Left ventricle myocardium inferior (tissue), 1 donor: ENCODE data around the gene FILIP1L. TPM values are rescaled to one million over a fixed set of nuclear protein-coding genes. Genes with fewer than 3 reads are reported as not detected.

Experiments
- DNase-seq: peaks from one replicate; pipeline ENCODE4 v3.0.0-alpha.2; 2020
- H3K27ac ChIP-seq: fragments of 200-600 bp; replicated peaks from 2 replicates; pipeline ENCODE4 v1.8.0; 2021
- H3K27me3 ChIP-seq: fragments of 200-600 bp; 2 replicates; pipeline ENCODE4 v1.8.0; 2021; ENCODE audit warnings: low read depth
- H3K36me3 ChIP-seq: fragments of 200-600 bp; 2 replicates; pipeline ENCODE4 v1.8.0; 2021
- H3K4me1 ChIP-seq: fragments of 200-600 bp; 2 replicates; pipeline ENCODE4 v1.8.0; 2021
- H3K4me3 ChIP-seq: fragments of 200-600 bp; 2 replicates; pipeline ENCODE4 v1.8.0; 2021; ENCODE audit warnings: mild to moderate bottlenecking, moderate library complexity
- H3K9me3 ChIP-seq: fragments of 200-600 bp; replicated peaks from 2 replicates; pipeline ENCODE4 v1.8.0; 2021
- intact Hi-C: fragments of 100-400 bp; cut with micrococcal nuclease; formaldehyde crosslinking; loops from one replicate; pipeline ENCODE4 v1.11.0; 2022
- total RNA-seq: library from RNA; stranded (reverse); fragmentation: NEBNext Ultra II Directional; extraction: Animal tissue kit (Norgen Biotek cat#: 25700); gene quantifications from one replicate; pipeline ENCODE4 v1.2.1, GENCODE V29; 2021
- TF ChIP-seq, protein P1 (sequence below): fragments of 200-600 bp; IDR thresholded peaks from 2 replicates; pipeline ENCODE4 v1.8.0; 2021; ENCODE audit warnings: antibody characterized with exemption, mild to moderate bottlenecking, borderline replicate concordance
- donor health status: DM: no; HTN: yes; CAD: no; lungs with severe emphysema.

Gene FILIP1L
- total RNA-seq, 1 donor from 2014 or later: 84.9 TPM

DNA sequence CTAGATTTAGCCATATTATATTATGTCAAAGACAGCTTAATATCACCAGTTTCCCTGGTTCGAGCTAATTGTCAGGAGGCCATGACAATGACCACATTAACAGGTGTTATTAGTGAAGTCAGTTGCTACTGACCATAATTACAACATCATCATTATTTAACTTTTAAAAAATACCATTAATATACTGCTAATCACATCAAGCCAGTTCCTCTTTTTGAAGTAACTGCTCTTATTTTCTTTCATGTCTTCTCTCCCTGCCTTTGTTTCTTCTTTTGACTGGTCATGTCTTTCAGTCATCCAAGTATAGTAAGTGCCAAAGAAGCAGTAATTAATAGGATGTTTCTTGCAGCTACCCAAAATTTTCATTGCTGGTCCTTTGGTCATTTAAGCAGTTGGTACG, 235.0 kb downstream of the FILIP1L start:
- TF ChIP-seq, protein P1, sequence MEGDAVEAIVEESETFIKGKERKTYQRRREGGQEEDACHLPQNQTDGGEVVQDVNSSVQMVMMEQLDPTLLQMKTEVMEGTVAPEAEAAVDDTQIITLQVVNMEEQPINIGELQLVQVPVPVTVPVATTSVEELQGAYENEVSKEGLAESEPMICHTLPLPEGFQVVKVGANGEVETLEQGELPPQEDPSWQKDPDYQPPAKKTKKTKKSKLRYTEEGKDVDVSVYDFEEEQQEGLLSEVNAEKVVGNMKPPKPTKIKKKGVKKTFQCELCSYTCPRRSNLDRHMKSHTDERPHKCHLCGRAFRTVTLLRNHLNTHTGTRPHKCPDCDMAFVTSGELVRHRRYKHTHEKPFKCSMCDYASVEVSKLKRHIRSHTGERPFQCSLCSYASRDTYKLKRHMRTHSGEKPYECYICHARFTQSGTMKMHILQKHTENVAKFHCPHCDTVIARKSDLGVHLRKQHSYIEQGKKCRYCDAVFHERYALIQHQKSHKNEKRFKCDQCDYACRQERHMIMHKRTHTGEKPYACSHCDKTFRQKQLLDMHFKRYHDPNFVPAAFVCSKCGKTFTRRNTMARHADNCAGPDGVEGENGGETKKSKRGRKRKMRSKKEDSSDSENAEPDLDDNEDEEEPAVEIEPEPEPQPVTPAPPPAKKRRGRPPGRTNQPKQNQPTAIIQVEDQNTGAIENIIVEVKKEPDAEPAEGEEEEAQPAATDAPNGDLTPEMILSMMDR: no peak
- Histone ChIP-seq H3K27me3 (no peaks in the 10 kb centered on the region), H3K4me1 (peaks cover 75% of the 10 kb centered on the region), H3K9me3 (no peaks in the 10 kb centered on the region), H3K4me3 (no peak overlapping the region), H3K27ac (peak overlapping the region; percentile 91), H3K36me3 (no peaks in the 10 kb centered on the region)
- DNase-seq: no peak
- intact Hi-C loops: loop anchor here (10.0 kb wide), 1 partner anchor 46 kb away; no protein-coding TSS in a partner anchor

DNA sequence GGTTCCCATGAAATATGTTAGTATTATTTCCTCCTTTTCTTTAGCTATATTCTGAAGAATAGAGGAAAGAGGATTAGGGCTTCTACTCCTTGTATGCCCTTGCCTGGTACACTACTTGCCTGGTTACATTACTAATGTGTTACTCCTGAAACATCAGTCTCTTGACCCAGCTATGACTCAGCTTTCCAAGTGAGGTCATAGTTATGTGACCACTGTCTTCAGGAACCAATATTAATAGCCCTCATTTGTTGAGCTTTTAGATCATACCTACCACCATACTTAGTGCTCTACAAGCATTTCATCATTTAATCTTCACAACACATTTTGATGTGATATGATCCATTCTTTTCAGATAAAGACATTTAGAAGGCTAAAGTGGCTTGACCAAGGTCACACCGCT, 236.3 kb downstream of the FILIP1L start:
- Histone ChIP-seq H3K27me3 (no peaks in the 10 kb centered on the region), H3K4me1 (peaks cover 74% of the 10 kb centered on the region), H3K4me3 (no peak overlapping the region), H3K9me3 (no peaks in the 10 kb centered on the region), H3K36me3 (no peaks in the 10 kb centered on the region), H3K27ac (peak overlapping the region; percentile 91)
- DNase-seq: no peak
- intact Hi-C loops: loop anchor here (10.0 kb wide), 1 partner anchor 47 kb away; no protein-coding TSS in a partner anchor
- TF ChIP-seq, protein P1: no peak

DNA sequence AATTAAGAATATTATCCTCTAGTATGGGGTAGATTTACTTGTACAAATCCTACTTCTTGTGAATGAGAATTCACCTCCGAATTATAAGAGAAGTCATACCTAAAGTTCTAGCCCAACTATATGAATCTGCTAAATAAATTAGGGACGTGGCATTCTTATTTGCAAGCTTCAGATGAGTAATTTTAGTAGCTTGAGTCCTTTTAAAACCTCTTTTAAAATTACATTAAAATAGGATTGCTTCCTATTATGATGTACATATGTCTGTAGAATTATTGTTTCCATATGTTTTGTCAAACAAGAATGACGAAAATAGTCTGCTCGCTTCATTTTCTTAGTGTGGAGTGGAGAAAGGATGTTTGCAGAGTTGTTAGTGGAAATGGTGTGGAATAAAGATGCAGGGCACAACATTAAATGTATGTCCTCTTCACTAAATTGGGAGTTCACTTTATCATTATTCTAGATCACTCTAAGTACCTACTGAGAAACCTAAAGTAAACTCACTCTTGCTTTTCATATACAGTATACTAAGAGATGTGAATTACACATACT, 237.2 kb downstream of the FILIP1L start:
- Histone ChIP-seq H3K27ac (peak overlapping the region; percentile 91), H3K4me3 (peak overlapping the region; percentile 80), H3K27me3 (no peaks in the 10 kb centered on the region), H3K36me3 (no peaks in the 10 kb centered on the region), H3K9me3 (no peaks in the 10 kb centered on the region), H3K4me1 (peaks cover 72% of the 10 kb centered on the region)
- intact Hi-C loops: loop anchor here (10.0 kb wide), 1 partner anchor 48 kb away; no protein-coding TSS in a partner anchor
- DNase-seq: no peak
- TF ChIP-seq, protein P1: no peak

DNA sequence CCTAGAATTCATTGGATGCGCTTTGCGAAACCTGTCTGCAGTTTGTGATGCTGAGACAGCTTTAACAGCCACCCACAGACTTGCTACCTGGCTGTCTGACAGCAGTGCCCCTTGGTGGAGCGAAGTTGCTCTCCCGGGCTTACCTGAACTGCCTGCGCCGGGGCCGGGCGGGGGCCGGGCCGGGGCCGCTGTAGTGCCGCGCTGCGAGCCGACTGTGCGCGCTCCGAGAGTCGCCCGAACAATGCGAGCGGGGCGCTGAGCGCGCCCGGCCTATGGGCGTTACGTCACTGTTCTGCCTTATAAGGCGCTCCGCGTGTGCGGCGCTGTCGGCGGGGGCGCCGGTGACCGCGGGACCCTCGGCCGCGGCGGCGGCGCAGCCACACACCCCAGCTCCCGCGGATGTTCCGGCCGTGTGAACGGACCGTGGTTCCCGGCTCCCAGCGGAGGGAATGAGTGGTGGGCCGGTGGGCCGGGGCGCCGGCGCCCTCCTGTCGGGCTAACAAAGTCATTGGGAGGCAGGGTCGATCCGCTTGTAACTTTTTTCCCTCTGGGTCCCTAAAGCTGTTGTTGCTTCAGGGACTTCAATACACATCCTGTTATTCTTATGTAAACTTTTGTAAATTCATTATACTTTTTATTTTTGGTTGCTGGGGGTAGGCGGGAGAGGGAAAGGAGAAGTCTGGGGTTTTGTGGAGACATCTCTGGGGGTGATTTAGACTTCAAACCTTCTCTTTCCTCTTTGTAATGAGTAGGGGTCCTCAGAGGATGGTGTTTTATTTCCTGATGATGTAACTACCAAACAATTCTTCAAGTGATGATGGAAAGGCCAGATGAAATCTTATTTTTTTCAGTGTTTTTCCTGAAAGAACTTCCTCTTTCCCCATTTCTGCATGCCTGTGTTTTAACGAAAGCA, 238.1 kb downstream of the FILIP1L start:
- Histone ChIP-seq H3K27ac (peak overlapping the region; percentile 91), H3K4me3 (peak overlapping the region; percentile 80), H3K9me3 (no peaks in the 10 kb centered on the region), H3K4me1 (peaks cover 71% of the 10 kb centered on the region), H3K27me3 (no peaks in the 10 kb centered on the region), H3K36me3 (no peaks in the 10 kb centered on the region)
- intact Hi-C loops: loop anchor here (10.0 kb wide), 1 partner anchor 49 kb away; no protein-coding TSS in a partner anchor
- TF ChIP-seq, protein P1: peak; percentile 20
- peak; percentile 85 for DNase-seq

DNA sequence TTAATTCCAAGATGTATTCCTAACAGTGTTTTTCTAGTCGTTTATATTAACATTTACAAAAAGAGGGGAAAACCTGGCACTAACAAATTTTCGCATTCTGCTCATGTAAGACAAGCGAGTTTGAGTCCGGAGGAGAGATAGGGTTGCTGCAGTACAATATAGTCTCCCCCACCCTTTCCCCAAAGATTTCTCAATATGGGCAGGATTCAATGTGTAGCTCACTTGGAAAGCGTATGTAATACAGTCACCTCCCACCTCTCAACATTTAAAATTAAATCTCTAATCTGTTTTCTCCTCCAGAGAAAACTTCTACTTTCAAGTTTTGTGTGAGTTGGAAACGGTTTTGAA, 238.7 kb downstream of the FILIP1L start:
- no peaks in the 10 kb centered on the region for H3K27me3 ChIP-seq
- peak overlapping the region; percentile 80 for H3K4me3 ChIP-seq
- TF ChIP-seq, protein P1: no peak
- intact Hi-C loops: loop anchor here (10.0 kb wide), 1 partner anchor 49 kb away; no protein-coding TSS in a partner anchor
- peaks cover 71% of the 10 kb centered on the region for H3K4me1 ChIP-seq
- no peaks in the 10 kb centered on the region for H3K36me3 ChIP-seq
- DNase-seq: no peak
- H3K27ac ChIP-seq: peak overlapping the region; percentile 91
- no peaks in the 10 kb centered on the region for H3K9me3 ChIP-seq
